Hepatocyte (in vitro differentiated cells): Measurements from ENCODE around the gene CISD2. TPM values are rescaled to one million over a fixed set of nuclear protein-coding genes. Genes with fewer than 3 reads are reported as not detected.
"Not testable (repeated sequence)": the region's sequence is repeated elsewhere in the genome, so short reads cannot be mapped to it uniquely, and the experiment has no call there.

Experiments used
- DNase-seq: peaks from one replicate; pipeline ENCODE4 v3.0.0-alpha.2; 2016; ENCODE audit warnings: low spot score
- H2AFZ ChIP-seq: fragments of 200-600 bp; sonication (generic); 2 replicates; pipeline ENCODE4 v1.6.0; 2016; ENCODE audit warnings: antibody characterized with exemption, mild to moderate bottlenecking
- H3K27ac ChIP-seq: fragments of 200-600 bp; sonication (generic); 2 replicates; pipeline ENCODE4 v1.5.1; 2016; ENCODE audit warnings: mild to moderate bottlenecking
- H3K27me3 ChIP-seq: fragments of 200-600 bp; sonication (generic); 2 replicates; pipeline ENCODE4 v1.6.1; 2016
- H3K36me3 ChIP-seq: fragments of 200-600 bp; sonication (generic); replicated peaks from 2 replicates; pipeline ENCODE4 v1.5.1; 2016; ENCODE audit warnings: low read depth; ENCODE audit not compliant: insufficient read depth
- H3K4me1 ChIP-seq: fragments of 200-600 bp; sonication (generic); 2 replicates; pipeline ENCODE4 v1.5.1; 2016; ENCODE audit warnings: mild to moderate bottlenecking, moderate library complexity; ENCODE audit not compliant: insufficient read depth
- H3K4me2 ChIP-seq: fragments of 200-600 bp; sonication (generic); 2 replicates; pipeline ENCODE4 v1.6.0; 2016
- H3K4me3 ChIP-seq: fragments of 200-600 bp; sonication (generic); 2 replicates; pipeline ENCODE4 v1.5.1; 2016; ENCODE audit warnings: mild to moderate bottlenecking
- H3K79me2 ChIP-seq: fragments of 200-600 bp; sonication (generic); 2 replicates; pipeline ENCODE4 v1.6.0; 2017; ENCODE audit warnings: mild to moderate bottlenecking
- H3K9me2 ChIP-seq: fragments of 200-600 bp; sonication (generic); replicated peaks from 2 replicates; pipeline ENCODE4 v1.6.0; 2017; ENCODE audit warnings: mild to moderate bottlenecking; ENCODE audit not compliant: insufficient read depth
- H3K9me3 ChIP-seq: fragments of 200-600 bp; sonication (generic); 2 replicates; pipeline ENCODE4 v1.5.1; 2016; ENCODE audit warnings: low read depth, mild to moderate bottlenecking
- H4K20me1 ChIP-seq: fragments of 200-600 bp; sonication (generic); 2 replicates; pipeline ENCODE4 v1.6.0; 2016; ENCODE audit warnings: mild to moderate bottlenecking; ENCODE audit not compliant: insufficient read depth, poor library complexity, severe bottlenecking
- CTCF ChIP-seq: fragments of 200-600 bp; sonication (generic); IDR thresholded peaks from 2 replicates; pipeline ENCODE4 v1.5.1; 2016; ENCODE audit warnings: antibody characterized with exemption, mild to moderate bottlenecking; ENCODE audit not compliant: poor library complexity
- EZH2 ChIP-seq: fragments of 200-600 bp; sonication (generic); IDR thresholded peaks from 2 replicates; pipeline ENCODE4 v1.6.1; 2016; ENCODE audit warnings: antibody characterized with exemption, mild to moderate bottlenecking, borderline replicate concordance
- EZH2phosphoT487 ChIP-seq: fragments of 200-600 bp; sonication (generic); IDR thresholded peaks from one replicate; pipeline ENCODE4 v1.6.1; 2018; ENCODE audit warnings: antibody characterized with exemption, mild to moderate bottlenecking, low read depth, moderate library complexity; ENCODE audit not compliant: unreplicated experiment, severe bottlenecking
- WGBS: methylation state at CpG from one replicate; pipeline ENCODE4 v1.1.6; 2016; ENCODE audit warnings: low lambda C conversion rate; ENCODE audit errors: missing lambda C conversion rate; 5-methylcytosine and 5-hydroxymethylcytosine counted together
- polyA plus RNA-seq: library from polyadenylated mRNA; unstranded; fragments of >200 nt; fragmentation: Nextera tagmentation; extraction: Ambion mirVana; gene quantifications from 2 replicates; pipeline ENCODE4 v1.2.1, GENCODE V29; 2016
- total RNA-seq: library from RNA; depleted of rRNA; stranded (reverse); fragments of >200 nt; gene quantifications from 2 replicates; pipeline ENCODE4 v1.2.3, GENCODE V29; 2014

The CISD2 gene
- total and polyA plus RNA-seq, 2 experiments from 2014 or later, result 58.4 to 76.7 TPM

- H3K9me3 ChIP-seq, result no peaks in the 10 kb centered on the region
- peak overlapping the region; percentile 93 for H3K4me3 ChIP-seq
- H3K27me3 ChIP-seq, result no peaks in the 10 kb centered on the region
- H3K79me2 ChIP-seq, result peaks cover 78% of the 10 kb centered on the region
- H4K20me1 ChIP-seq, result no peaks in the 10 kb centered on the region
- H3K9me2 ChIP-seq, result no peaks in the 10 kb centered on the region
- H3K36me3 ChIP-seq, result no peaks in the 10 kb centered on the region
- TF ChIP-seq CTCF (no peak), EZH2phosphoT487 (no peak), EZH2 (no peak)
- peaks cover 9% of the 10 kb centered on the region for H3K4me1 ChIP-seq
- peak overlapping the region; percentile 93 for H2AFZ ChIP-seq
- peak overlapping the region; percentile 81 for H3K4me2 ChIP-seq
- no peak for DNase-seq
- 10% methylated on average over 19 of the region's 19 CpGs for WGBS
- peak overlapping the region; percentile 98 for H3K27ac ChIP-seq
Measured at GRCh38 chr4:102869569-102870197, 891 bp downstream of the CISD2 start.

- no peaks in the 10 kb centered on the region for H3K9me3 ChIP-seq
- H3K36me3 ChIP-seq, result no peaks in the 10 kb centered on the region
- peaks cover 79% of the 10 kb centered on the region for H3K79me2 ChIP-seq
- WGBS, result 78% methylated on average over 2 of the region's 2 CpGs
- no peak for DNase-seq
- no peaks in the 10 kb centered on the region for H3K27me3 ChIP-seq
- peak overlapping the region; percentile 81 for H3K4me2 ChIP-seq
- peaks cover 9% of the 10 kb centered on the region for H3K4me1 ChIP-seq
- no peak overlapping the region for H3K4me3 ChIP-seq
- no peak overlapping the region for H3K27ac ChIP-seq
- no peak overlapping the region for H2AFZ ChIP-seq
- no peaks in the 10 kb centered on the region for H4K20me1 ChIP-seq
- TF ChIP-seq CTCF (no peak), EZH2 (no peak), EZH2phosphoT487 (no peak)
- H3K9me2 ChIP-seq, result no peaks in the 10 kb centered on the region
Measured at GRCh38 chr4:102871772-102872171, 3.0 kb downstream of the CISD2 start.

GRCh38 chr4:102877477-102878106 is 8.8 kb downstream of the CISD2 start:
- not testable (repeated sequence) for H3K36me3 ChIP-seq, H3K27me3 ChIP-seq, H3K9me3 ChIP-seq, H4K20me1 ChIP-seq, H3K9me2 ChIP-seq, H3K4me1 ChIP-seq, DNase-seq, H3K4me2 ChIP-seq, H3K4me3 ChIP-seq, H2AFZ ChIP-seq
- WGBS, result 95% methylated on average over 3 of the region's 3 CpGs
- Histone ChIP-seq H3K79me2 (peaks cover 67% of the 10 kb centered on the region), H3K27ac (peak overlapping the region; percentile 44)

GRCh38 chr4:102878349-102878748 is 9.6 kb downstream of the CISD2 start:
- H2AFZ ChIP-seq, result not testable (repeated sequence)
- WGBS, result 56% methylated on average over 4 of the region's 4 CpGs
- peak; percentile 30 for DNase-seq

More at GRCh38 chr4:102878349-102878748, 9.6 kb downstream of the CISD2 start:
- H3K4me2 ChIP-seq, H3K27me3 ChIP-seq, H4K20me1 ChIP-seq, H3K9me3 ChIP-seq, H3K4me1 ChIP-seq, H3K9me2 ChIP-seq, H3K36me3 ChIP-seq, H3K4me3 ChIP-seq: not testable (repeated sequence)
- Histone ChIP-seq H3K27ac (peak overlapping the region; percentile 59), H3K79me2 (peaks cover 60% of the 10 kb centered on the region)
